ENCODE measurements around the gene DNAJC5. TPM values are rescaled to one million over a fixed set of nuclear protein-coding genes. Genes with fewer than 3 reads are reported as not detected.

Gene DNAJC5
- total and polyA plus RNA-seq, 9 of the 15 experiments (the other 6 are each of a cell fraction or from before 2014, with no cell fraction given): 0.95 to 42.8 (median 23.4) TPM

DNA sequence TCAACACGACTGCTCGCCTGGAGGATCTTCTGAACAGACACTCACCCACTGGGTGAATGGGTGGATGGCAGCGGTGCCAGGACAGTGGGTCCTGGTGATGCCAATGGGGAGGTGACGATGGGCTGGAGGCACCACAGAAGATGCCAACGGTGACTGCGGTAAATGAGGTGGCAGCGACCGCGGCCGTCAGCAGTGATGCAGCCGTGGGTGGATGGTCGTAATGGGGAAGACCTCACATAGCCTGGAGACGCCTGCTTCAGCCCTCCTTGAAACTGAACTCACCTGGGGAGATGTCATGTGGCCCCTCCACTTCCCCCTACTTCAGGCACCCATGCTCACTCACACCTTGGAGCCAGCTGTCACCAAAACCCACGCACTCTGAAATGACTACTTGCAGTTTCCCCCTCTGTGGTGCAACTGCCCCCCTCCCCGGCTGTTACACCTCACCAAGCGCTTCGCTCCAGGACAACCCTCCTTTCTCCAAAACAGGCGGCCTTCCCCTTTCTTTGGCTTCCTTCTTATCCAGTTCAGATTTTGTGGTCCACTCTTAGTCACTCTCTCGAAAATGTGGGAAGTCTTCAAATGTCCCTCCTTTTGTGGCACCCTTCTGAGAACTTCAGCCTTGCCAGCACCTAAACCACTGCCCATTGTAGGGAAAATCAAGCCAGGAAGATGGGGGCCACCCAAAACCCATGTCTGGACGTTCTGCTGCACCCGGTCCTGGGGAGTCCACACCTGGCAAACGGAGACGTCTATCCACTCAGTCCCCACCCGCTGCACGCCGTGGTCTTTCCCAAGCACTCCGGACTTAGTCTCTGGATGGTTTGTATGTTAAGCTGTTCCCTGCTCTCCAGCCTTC, 44.0 kb upstream of the DNAJC5 start:
- H3K27ac ChIP-seq (ENCODE audit: extremely low read depth, low read depth, low read length): no peak overlapping the region
- POLR2A ChIA-PET: interaction anchor here (0.6 to 1.9 kb wide), 2 partner anchors 12 to 84 kb away, joined by 3 to 4 read pairs; no protein-coding TSS in a partner anchor
- TF ChIP-seq ARNT (IDR thresholded peaks at IDR 0.05) (no peak), NFRKB (IDR thresholded peaks at IDR 0.05; ENCODE audit: low read depth) (no peak), SPI1 (IDR thresholded peaks at IDR 0.05; ENCODE audit: borderline replicate concordance, low read depth, low read length) (0 out of 2 replicates have a peak, but pooled peaks have one; percentile 2), ZNF589 (CRISPR knock-in tag; IDR thresholded peaks at IDR 0.05; ENCODE audit: low read depth) (no peak), TFAM (CRISPR knock-in tag; conservative IDR thresholded peaks at IDR 0.05) (no peak), HNRNPK (IDR thresholded peaks at IDR 0.05; ENCODE audit: low read depth, low read length, poor library complexity, severe bottlenecking) (no peak), PRDM10 (IDR thresholded peaks at IDR 0.05; ENCODE audit: partially characterized antibody) (peak; percentile 36)
- TF ChIP-seq, protein P1, sequence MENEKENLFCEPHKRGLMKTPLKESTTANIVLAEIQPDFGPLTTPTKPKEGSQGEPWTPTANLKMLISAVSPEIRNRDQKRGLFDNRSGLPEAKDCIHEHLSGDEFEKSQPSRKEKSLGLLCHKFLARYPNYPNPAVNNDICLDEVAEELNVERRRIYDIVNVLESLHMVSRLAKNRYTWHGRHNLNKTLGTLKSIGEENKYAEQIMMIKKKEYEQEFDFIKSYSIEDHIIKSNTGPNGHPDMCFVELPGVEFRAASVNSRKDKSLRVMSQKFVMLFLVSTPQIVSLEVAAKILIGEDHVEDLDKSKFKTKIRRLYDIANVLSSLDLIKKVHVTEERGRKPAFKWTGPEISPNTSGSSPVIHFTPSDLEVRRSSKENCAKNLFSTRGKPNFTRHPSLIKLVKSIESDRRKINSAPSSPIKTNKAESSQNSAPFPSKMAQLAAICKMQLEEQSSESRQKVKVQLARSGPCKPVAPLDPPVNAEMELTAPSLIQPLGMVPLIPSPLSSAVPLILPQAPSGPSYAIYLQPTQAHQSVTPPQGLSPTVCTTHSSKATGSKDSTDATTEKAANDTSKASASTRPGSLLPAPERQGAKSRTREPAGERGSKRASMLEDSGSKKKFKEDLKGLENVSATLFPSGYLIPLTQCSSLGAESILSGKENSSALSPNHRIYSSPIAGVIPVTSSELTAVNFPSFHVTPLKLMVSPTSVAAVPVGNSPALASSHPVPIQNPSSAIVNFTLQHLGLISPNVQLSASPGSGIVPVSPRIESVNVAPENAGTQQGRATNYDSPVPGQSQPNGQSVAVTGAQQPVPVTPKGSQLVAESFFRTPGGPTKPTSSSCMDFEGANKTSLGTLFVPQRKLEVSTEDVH (IDR thresholded peaks at IDR 0.05; ENCODE audit: low read depth, partially characterized antibody): no peak
- TF ChIP-seq, protein P2, sequence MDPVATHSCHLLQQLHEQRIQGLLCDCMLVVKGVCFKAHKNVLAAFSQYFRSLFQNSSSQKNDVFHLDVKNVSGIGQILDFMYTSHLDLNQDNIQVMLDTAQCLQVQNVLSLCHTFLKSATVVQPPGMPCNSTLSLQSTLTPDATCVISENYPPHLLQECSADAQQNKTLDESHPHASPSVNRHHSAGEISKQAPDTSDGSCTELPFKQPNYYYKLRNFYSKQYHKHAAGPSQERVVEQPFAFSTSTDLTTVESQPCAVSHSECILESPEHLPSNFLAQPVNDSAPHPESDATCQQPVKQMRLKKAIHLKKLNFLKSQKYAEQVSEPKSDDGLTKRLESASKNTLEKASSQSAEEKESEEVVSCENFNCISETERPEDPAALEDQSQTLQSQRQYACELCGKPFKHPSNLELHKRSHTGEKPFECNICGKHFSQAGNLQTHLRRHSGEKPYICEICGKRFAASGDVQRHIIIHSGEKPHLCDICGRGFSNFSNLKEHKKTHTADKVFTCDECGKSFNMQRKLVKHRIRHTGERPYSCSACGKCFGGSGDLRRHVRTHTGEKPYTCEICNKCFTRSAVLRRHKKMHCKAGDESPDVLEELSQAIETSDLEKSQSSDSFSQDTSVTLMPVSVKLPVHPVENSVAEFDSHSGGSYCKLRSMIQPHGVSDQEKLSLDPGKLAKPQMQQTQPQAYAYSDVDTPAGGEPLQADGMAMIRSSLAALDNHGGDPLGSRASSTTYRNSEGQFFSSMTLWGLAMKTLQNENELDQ (CRISPR knock-in tag; IDR thresholded peaks at IDR 0.05; ENCODE audit: borderline replicate concordance): no peak

More for the DNA sequence above, 44.0 kb upstream of the DNAJC5 start:
- no peaks in the 10 kb centered on the region; the same call in 2 of the 3 replicates for H3K79me2 ChIP-seq (ENCODE audit: control insufficient read depth, insufficient read depth, low read length)
- no peak overlapping the region for H3K9ac ChIP-seq (ENCODE audit: insufficient read depth in 1 of 2, low read depth in 2 of 2, low read length in 2 of 2)
- H3K9me1 ChIP-seq (ENCODE audit: control insufficient read depth, insufficient read depth, low read length): peaks cover 2% of the 10 kb centered on the region
- CTCF ChIA-PET (ENCODE audit: low intra/inter-chr PET ratio): no interaction called here
- ATAC-seq: no peak
- H3K27me3 ChIP-seq (ENCODE audit: control insufficient read depth in 2 of 2, insufficient read depth in 2 of 2, low read length in 2 of 2): no peaks in the 10 kb centered on the region
- no peak overlapping the region for H2AFZ ChIP-seq (ENCODE audit: low read depth, low read length)
- BruUV-seq (replicated peaks): no TSS peak
- H3K36me3 ChIP-seq (ENCODE audit: control insufficient read depth, insufficient read depth, low read length): no peaks in the 10 kb centered on the region
- in situ Hi-C loops (cut with MboI): no loop called here
- no peaks in the 10 kb centered on the region for H3K9me3 ChIP-seq (replicated peaks; ENCODE audit: control insufficient read depth, insufficient read depth, low read depth, low read length)
- WGBS (ENCODE audit: insufficient coverage, low coverage, missing lambda C conversion rate): 57% methylated on average over 27 of the region's 27 CpGs
- no peak for FAIRE-seq
- no peaks in the 10 kb centered on the region for H4K20me1 ChIP-seq (replicated peaks; ENCODE audit: control insufficient read depth, insufficient read depth, low read length)
- H3K4me2 ChIP-seq (ENCODE audit: insufficient read depth, low read length): no peak overlapping the region
- H3K4me3 ChIP-seq: no peak overlapping the region
- H3K4me1 ChIP-seq (replicated peaks in 1 of 2; ENCODE audit: control insufficient read depth in 2 of 2, insufficient read depth in 2 of 2, low read length in 2 of 2): peaks cover 24 to 63% of the 10 kb centered on the region in 2 experiments
- intact Hi-C loops (cut with micrococcal nuclease): no loop called here
- DNase-seq (ENCODE audit: extremely low read depth in 1 of 4, low spot score in 3 of 4): no peak
